Esophagus squamous epithelium (tissue), 5 donors: ENCODE measurements around the gene TSEN15. TPM values are rescaled to one million over a fixed set of nuclear protein-coding genes. Genes with fewer than 3 reads are reported as not detected.

ENCODE experiments used
- DNase-seq: peaks from one replicate; lab custom pipeline; 2025; lab: John Stamatoyannopoulos, UW
- H3K27ac ChIP-seq, 4 donors: fragments of 200-600 bp; sonication (generic); one replicate each; pipeline ENCODE4 v1.5.1; 2016 to 2019; ENCODE audit warnings: mild to moderate bottlenecking in 1 of 4
- H3K27me3 ChIP-seq, 4 donors: fragments of 200-600 bp; sonication (generic); 1 replicate in 3 of 4; 2 replicates in 1 of 4; pipeline versions ENCODE4 v1.5.1 to v1.6.0; 2017 to 2021; ENCODE audit warnings: antibody characterized with exemption in 1 of 4
- H3K36me3 ChIP-seq, 3 donors: fragments of 200-600 bp; sonication (generic); one replicate each; pipeline ENCODE4 v1.5.1; 2016 to 2019
- H3K4me1 ChIP-seq, 3 donors: fragments of 200-600 bp; sonication (generic); one replicate each; pipeline ENCODE4 v1.5.1; 2017 to 2019
- H3K4me3 ChIP-seq, 4 donors: fragments of 200-600 bp; sonication (generic); 1 replicate in 3 of 4; 2 replicates in 1 of 4; pipeline ENCODE4 v1.5.1; 2016 to 2019; ENCODE audit warnings: mild to moderate bottlenecking in 2 of 4, moderate library complexity in 1 of 4
- H3K9me3 ChIP-seq, 3 donors: fragments of 200-600 bp; sonication (generic); one replicate each; pipeline ENCODE4 v1.5.1; 2016 to 2019
- CTCF ChIP-seq, 6 experiments: fragments of 450-650 bp in 4 of 6; fragments of 200-600 bp in 2 of 6; sonication (generic) in 2 of 6; IDR thresholded peaks; one replicate each; pipeline ENCODE4 v1.5.1; 2016 to 2019; ENCODE audit warnings: antibody characterized with exemption in 6 of 6, mild to moderate bottlenecking in 4 of 6, moderate library complexity in 4 of 6
- POLR2A ChIP-seq, 4 donors: fragments of 450-650 bp; IDR thresholded peaks; one replicate each; pipeline ENCODE4 v1.6.1; 2017; ENCODE audit warnings: antibody characterized with exemption in 4 of 4, mild to moderate bottlenecking in 4 of 4, moderate library complexity in 3 of 4
- WGBS, 2 donors: methylation state at CpG; one replicate each; pipeline ENCODE4 v1.1.5; 2018; 5-methylcytosine and 5-hydroxymethylcytosine counted together
- intact Hi-C: fragments of 100-400 bp; cut with DNase I; formaldehyde crosslinking; loops from one replicate; pipeline ENCODE4 v1.15.0; 2022
- total RNA-seq, 4 donors: library from RNA; depleted of rRNA; stranded (reverse); fragments of >200 nt; gene quantifications; one replicate each; pipeline ENCODE4 v1.1.0, GENCODE V29; 2016
- donor health status: DM: yes; HTN: yes; CAD: no.

TSEN15 gene
- total RNA-seq, 4 donors from 2014 or later: 16.5 to 25.4 (median 22.0) TPM

- no peaks in the 10 kb centered on the region for H3K9me3 ChIP-seq
- peaks cover 0 to 23% (median 7%) of the 10 kb centered on the region in 3 donors for H3K4me1 ChIP-seq
- H3K27me3 ChIP-seq: peaks cover 0 to 30% (median 0%) of the 10 kb centered on the region in 4 donors
- H3K27ac ChIP-seq: no peak overlapping the region
- WGBS, 2 donors: 41 to 56% methylated on average over 5 of the region's 5 CpGs
- intact Hi-C loops: no loop called here
- no peaks in the 10 kb centered on the region for H3K36me3 ChIP-seq
- TF ChIP-seq POLR2A (IDR thresholded peaks at IDR 0.05): no peak
- no peak for TF ChIP-seq CTCF (IDR thresholded peaks at IDR 0.05)
- DNase-seq: no peak
- no peak overlapping the region for H3K4me3 ChIP-seq
Measured at GRCh38 chr1:184028854-184029623, 22.5 kb upstream of the TSEN15 start.

- H3K27ac ChIP-seq: no peak overlapping the region
- TF ChIP-seq CTCF (IDR thresholded peaks at IDR 0.05): no peak
- no peak for DNase-seq
- no peaks in the 10 kb centered on the region for H3K9me3 ChIP-seq
- peaks cover 0 to 35% (median 0%) of the 10 kb centered on the region in 4 donors for H3K27me3 ChIP-seq
- WGBS, 2 donors: 45 to 64% methylated on average over 2 of the region's 2 CpGs
- H3K4me3 ChIP-seq: no peak overlapping the region
- intact Hi-C loops: no loop called here
- no peaks in the 10 kb centered on the region for H3K36me3 ChIP-seq
- H3K4me1 ChIP-seq: peaks cover 0 to 23% (median 7%) of the 10 kb centered on the region in 3 donors
Measured at GRCh38 chr1:184030433-184031091, 21.0 kb upstream of the TSEN15 start.

- H3K4me1 ChIP-seq: peaks cover under 1 to 26% (median 7%) of the 10 kb centered on the region in 3 donors
- TF ChIP-seq POLR2A (IDR thresholded peaks at IDR 0.05) (no peak), CTCF (IDR thresholded peaks at IDR 0.05) (no peak)
- WGBS, 2 donors: 89 to 92% methylated on average over 1 of the region's 1 CpG
- no peak overlapping the region for H3K4me3 ChIP-seq
- DNase-seq: no peak
- peaks cover 0 to 35% (median 0%) of the 10 kb centered on the region in 4 donors for H3K27me3 ChIP-seq
- H3K9me3 ChIP-seq: no peaks in the 10 kb centered on the region
- no peak overlapping the region for H3K27ac ChIP-seq
- intact Hi-C loops: no loop called here
- no peaks in the 10 kb centered on the region for H3K36me3 ChIP-seq
Measured at GRCh38 chr1:184031092-184031408, 20.5 kb upstream of the TSEN15 start.

- intact Hi-C loops: no loop called here
- 81 to 88% methylated on average over 8 of the region's 8 CpGs for WGBS, 2 donors
- no peak for TF ChIP-seq POLR2A (IDR thresholded peaks at IDR 0.05)
- Histone ChIP-seq H3K27ac (no peak overlapping the region), H3K9me3 (no peaks in the 10 kb centered on the region), H3K27me3 (peaks cover 0 to 39% (median 0%) of the 10 kb centered on the region in 4 donors), H3K36me3 (no peaks in the 10 kb centered on the region), H3K4me1 (peaks cover 5 to 31% (median 10%) of the 10 kb centered on the region in 3 donors), H3K4me3 (no peak overlapping the region)
- DNase-seq: no peak
Measured at GRCh38 chr1:184031409-184032107, 20.0 kb upstream of the TSEN15 start.

GRCh38 chr1:184032306-184032929 is 19.1 kb upstream of the TSEN15 start:
- intact Hi-C loops: no loop called here
- TF ChIP-seq POLR2A (IDR thresholded peaks at IDR 0.05) (no peak), CTCF (IDR thresholded peaks at IDR 0.05) (no peak)
- no peak for DNase-seq
- H3K4me3 ChIP-seq: no peak overlapping the region
- no peaks in the 10 kb centered on the region for H3K9me3 ChIP-seq
- 68 to 79% methylated on average over 2 of the region's 2 CpGs for WGBS, 2 donors
- H3K4me1 ChIP-seq: peaks cover 11 to 39% (median 14%) of the 10 kb centered on the region in 3 donors
- H3K36me3 ChIP-seq: no peaks in the 10 kb centered on the region
- H3K27me3 ChIP-seq: peaks cover 0 to 48% (median 0%) of the 10 kb centered on the region in 4 donors
- no peak overlapping the region for H3K27ac ChIP-seq
